Loucy (cell line): Measurements from ENCODE around the gene TPX2.
A peak's percentile ranks its signal among the peaks of the same experiment; 100 is the strongest.

Experiments used
- H2AFZ ChIP-seq: fragments of 200-600 bp; sonication (generic); 2 replicates; pipeline ENCODE4 v1.6.0; 2016; ENCODE audit warnings: antibody characterized with exemption, mild to moderate bottlenecking, low read length, moderate library complexity
- H3F3A ChIP-seq: fragments of 200-600 bp; 2 replicates; pipeline ENCODE4 v1.6.0; 2016; ENCODE audit warnings: antibody characterized with exemption, low read depth, mild to moderate bottlenecking
- H3K27me3 ChIP-seq: fragments of 200-600 bp; sonication (generic); 2 replicates; pipeline ENCODE4 v1.6.1; 2014; ENCODE audit warnings: low read length, mild to moderate bottlenecking; ENCODE audit not compliant: insufficient read depth, poor library complexity, severe bottlenecking
- H3K36me3 ChIP-seq: fragments of 200-600 bp; sonication (generic); 2 replicates; pipeline ENCODE4 v1.6.1; 2016; ENCODE audit warnings: low read length; ENCODE audit not compliant: insufficient read depth
- H3K4me1 ChIP-seq: fragments of 200-600 bp; sonication (generic); 2 replicates; pipeline ENCODE4 v1.5.1; 2014; ENCODE audit warnings: low read length, mild to moderate bottlenecking; ENCODE audit not compliant: insufficient read depth, poor library complexity, severe bottlenecking
- H3K4me2 ChIP-seq: fragments of 200-600 bp; sonication (generic); 2 replicates; pipeline ENCODE4 v1.6.0; 2014; ENCODE audit warnings: antibody characterized with exemption, low read length, low read depth, mild to moderate bottlenecking; ENCODE audit not compliant: poor library complexity, severe bottlenecking
- H3K4me3 ChIP-seq: fragments of 200-600 bp; sonication (generic); 2 replicates; pipeline ENCODE4 v1.5.1; 2014; ENCODE audit warnings: low read length, mild to moderate bottlenecking, mixed read lengths; ENCODE audit not compliant: poor library complexity, severe bottlenecking
- H3K79me2 ChIP-seq: fragments of 200-600 bp; sonication (generic); 2 replicates; pipeline ENCODE4 v1.6.1; 2014; ENCODE audit warnings: low read length; ENCODE audit not compliant: insufficient read depth
- H3K9ac ChIP-seq: fragments of 200-600 bp; sonication (generic); 2 replicates; pipeline ENCODE4 v1.6.0; 2014; ENCODE audit warnings: mild to moderate bottlenecking, low read depth, low read length, moderate library complexity; ENCODE audit not compliant: poor library complexity, severe bottlenecking
- H3K9me2 ChIP-seq: fragments of 200-600 bp; sonication (generic); replicated peaks from 2 replicates; pipeline ENCODE4 v1.6.1; 2016; ENCODE audit warnings: low read depth, low read length, mixed read lengths
- H3K9me3 ChIP-seq: fragments of 200-600 bp; sonication (generic); 2 replicates; pipeline ENCODE4 v1.6.1; 2014; ENCODE audit warnings: mild to moderate bottlenecking, antibody characterized with exemption, low read length, low read depth; ENCODE audit not compliant: insufficient read depth
- H4K20me1 ChIP-seq: fragments of 200-600 bp; sonication (generic); 2 replicates; pipeline ENCODE4 v1.6.0; 2014; ENCODE audit warnings: antibody characterized with exemption, low read length, mild to moderate bottlenecking; ENCODE audit not compliant: insufficient read depth, poor library complexity, severe bottlenecking
- EZH2phosphoT487 ChIP-seq: fragments of 200-600 bp; IDR thresholded peaks from 2 replicates; pipeline ENCODE4 v1.6.1; 2018; ENCODE audit warnings: antibody characterized with exemption, mild to moderate bottlenecking, moderate library complexity, borderline replicate concordance
- TF ChIP-seq, protein P1 (sequence below): fragments of 200-600 bp; sonication (generic); conservative IDR thresholded peaks from 2 replicates; pipeline ENCODE4 v1.5.1; 2014; ENCODE audit warnings: mild to moderate bottlenecking, antibody characterized with exemption, low read length

TPX2 gene

DNA sequence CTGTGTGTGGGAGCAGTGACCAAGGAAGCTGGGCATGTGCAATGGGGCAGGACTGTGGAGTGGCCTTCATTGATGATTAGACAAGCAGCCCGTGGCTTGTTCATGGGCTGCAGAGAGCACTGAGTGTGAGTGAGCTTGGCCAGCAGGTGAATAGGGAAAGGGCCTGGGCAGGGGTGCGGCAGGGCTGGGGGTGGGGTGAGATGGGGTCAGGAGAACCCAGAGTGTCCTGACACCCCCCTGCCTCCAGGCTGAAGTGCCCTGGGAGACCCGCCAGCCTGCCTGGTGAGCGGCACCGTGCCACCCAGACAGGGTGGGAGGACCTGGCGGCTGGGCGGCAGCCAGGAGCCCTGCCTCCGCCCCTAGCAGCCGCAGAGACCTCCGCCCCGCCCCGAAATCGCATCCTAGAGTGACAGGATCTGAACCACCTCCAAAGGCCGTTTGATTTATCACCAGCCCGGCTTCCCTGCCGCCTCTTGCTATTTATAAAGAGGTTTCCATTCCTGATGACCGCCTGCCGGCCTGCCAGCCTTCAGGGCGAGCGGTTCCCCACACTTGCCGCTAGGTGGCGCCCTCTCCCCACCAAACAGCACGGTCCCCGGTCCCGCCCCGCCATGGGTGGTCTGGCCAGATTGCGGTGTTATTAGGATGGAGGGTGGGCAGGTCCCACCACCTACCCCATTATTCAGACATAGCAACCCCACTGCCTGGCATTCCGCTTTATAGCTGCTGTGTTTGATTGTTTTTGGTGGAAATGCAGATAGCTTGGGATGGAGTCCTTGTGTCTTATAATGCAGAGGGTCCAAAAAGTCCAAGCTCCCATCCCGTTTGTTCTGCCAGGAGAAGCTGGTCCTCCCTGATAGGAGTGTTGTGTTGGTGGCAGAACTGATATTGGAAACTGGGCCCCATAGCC is 83.6 kb downstream of the TPX2 start:
- peaks cover 39% of the 10 kb centered on the region for H3K79me2 ChIP-seq
- H3K36me3 ChIP-seq: no peaks in the 10 kb centered on the region
- no peak overlapping the region for H3K4me3 ChIP-seq
- H3K4me1 ChIP-seq: peaks cover 32% of the 10 kb centered on the region
- peak overlapping the region; percentile 93 for H3K4me2 ChIP-seq
- H2AFZ ChIP-seq: peak overlapping the region; percentile 58; the same call in 1 of the 2 replicates
- no peaks in the 10 kb centered on the region for H3K27me3 ChIP-seq
- peak overlapping the region; percentile 80 for H3K9ac ChIP-seq
- H3K9me2 ChIP-seq: no peaks in the 10 kb centered on the region
- H4K20me1 ChIP-seq: no peaks in the 10 kb centered on the region
- no peak for TF ChIP-seq EZH2phosphoT487
- TF ChIP-seq, protein P1, sequence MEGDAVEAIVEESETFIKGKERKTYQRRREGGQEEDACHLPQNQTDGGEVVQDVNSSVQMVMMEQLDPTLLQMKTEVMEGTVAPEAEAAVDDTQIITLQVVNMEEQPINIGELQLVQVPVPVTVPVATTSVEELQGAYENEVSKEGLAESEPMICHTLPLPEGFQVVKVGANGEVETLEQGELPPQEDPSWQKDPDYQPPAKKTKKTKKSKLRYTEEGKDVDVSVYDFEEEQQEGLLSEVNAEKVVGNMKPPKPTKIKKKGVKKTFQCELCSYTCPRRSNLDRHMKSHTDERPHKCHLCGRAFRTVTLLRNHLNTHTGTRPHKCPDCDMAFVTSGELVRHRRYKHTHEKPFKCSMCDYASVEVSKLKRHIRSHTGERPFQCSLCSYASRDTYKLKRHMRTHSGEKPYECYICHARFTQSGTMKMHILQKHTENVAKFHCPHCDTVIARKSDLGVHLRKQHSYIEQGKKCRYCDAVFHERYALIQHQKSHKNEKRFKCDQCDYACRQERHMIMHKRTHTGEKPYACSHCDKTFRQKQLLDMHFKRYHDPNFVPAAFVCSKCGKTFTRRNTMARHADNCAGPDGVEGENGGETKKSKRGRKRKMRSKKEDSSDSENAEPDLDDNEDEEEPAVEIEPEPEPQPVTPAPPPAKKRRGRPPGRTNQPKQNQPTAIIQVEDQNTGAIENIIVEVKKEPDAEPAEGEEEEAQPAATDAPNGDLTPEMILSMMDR: peak; percentile 96
- no peaks in the 10 kb centered on the region for H3K9me3 ChIP-seq
- no peaks in the 10 kb centered on the region for H3F3A ChIP-seq

DNA sequence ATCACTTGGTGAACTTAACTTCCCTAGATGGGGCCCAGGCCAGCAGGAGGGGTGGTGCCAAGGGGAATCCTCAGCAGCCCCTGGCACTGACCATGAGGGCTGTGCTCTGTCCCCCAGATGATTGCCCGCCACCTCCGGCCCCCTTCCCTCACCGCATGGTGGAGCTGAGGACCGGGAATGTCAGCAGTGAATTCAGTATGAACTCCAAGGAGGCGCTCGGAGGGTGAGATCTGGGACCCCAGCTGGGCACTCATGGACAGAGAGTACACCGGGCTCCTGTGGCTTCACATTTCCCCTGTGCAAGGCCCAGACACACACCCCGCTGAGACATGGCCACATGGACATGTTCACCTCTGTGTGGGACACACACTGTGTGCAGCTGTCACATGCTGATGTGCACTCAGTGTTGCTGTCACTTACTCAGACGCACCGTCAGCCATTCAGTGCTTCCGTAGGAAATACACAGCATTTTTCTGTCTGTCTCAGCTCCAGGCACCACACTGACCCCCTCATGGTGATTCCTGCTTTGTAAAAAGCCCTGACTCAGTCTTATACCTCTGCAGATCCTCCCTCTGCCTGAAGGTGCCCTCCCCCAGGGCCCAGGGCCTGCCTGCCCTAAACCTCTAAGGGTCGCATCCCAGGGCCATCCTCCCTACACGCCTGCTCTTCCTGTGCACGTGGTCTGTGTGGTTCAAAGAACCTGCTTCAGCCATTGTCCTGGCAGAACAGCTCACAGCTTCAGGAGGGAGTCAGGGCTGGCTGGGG is 84.5 kb downstream of the TPX2 start:
- H3K9ac ChIP-seq: peak overlapping the region; percentile 80
- H3K4me2 ChIP-seq: peak overlapping the region; percentile 93
- H3K4me1 ChIP-seq: peaks cover 37% of the 10 kb centered on the region
- H2AFZ ChIP-seq: peak overlapping the region; percentile 25; the same call in 1 of the 2 replicates
- peaks cover 46% of the 10 kb centered on the region for H3K79me2 ChIP-seq
- H4K20me1 ChIP-seq: no peaks in the 10 kb centered on the region
- H3K4me3 ChIP-seq: peak overlapping the region; percentile 75
- TF ChIP-seq, protein P1: no peak
- TF ChIP-seq EZH2phosphoT487: no peak
- no peaks in the 10 kb centered on the region for H3K36me3 ChIP-seq
- H3K9me2 ChIP-seq: no peaks in the 10 kb centered on the region
- H3K27me3 ChIP-seq: no peaks in the 10 kb centered on the region
- H3K9me3 ChIP-seq: no peaks in the 10 kb centered on the region
- H3F3A ChIP-seq: no peaks in the 10 kb centered on the region

DNA sequence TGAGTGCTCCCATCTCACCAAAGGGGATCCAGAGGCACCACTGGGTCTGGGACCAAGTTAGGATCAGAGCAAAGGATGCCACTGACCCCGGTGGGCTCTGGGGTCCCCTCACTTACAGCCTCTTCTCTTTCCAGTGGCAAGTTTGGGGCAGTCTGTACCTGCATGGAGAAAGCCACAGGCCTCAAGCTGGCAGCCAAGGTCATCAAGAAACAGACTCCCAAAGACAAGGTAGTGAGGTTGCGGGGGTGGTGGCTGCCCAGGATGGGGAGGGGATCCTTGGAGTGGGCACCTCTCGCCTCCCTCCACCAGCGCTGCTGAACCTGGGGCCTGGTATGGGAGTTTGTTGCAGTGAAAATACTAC is 85.0 kb downstream of the TPX2 start:
- H3F3A ChIP-seq: no peaks in the 10 kb centered on the region
- H3K4me1 ChIP-seq: peaks cover 42% of the 10 kb centered on the region
- peak overlapping the region; percentile 93 for H3K4me2 ChIP-seq
- no peaks in the 10 kb centered on the region for H3K36me3 ChIP-seq
- peak overlapping the region; percentile 25; the same call in 1 of the 2 replicates for H2AFZ ChIP-seq
- H3K79me2 ChIP-seq: peaks cover 47% of the 10 kb centered on the region
- H3K9me3 ChIP-seq: no peaks in the 10 kb centered on the region
- no peaks in the 10 kb centered on the region for H3K27me3 ChIP-seq
- H3K4me3 ChIP-seq: peak overlapping the region; percentile 75
- peak overlapping the region; percentile 80 for H3K9ac ChIP-seq
- H4K20me1 ChIP-seq: no peaks in the 10 kb centered on the region
- no peaks in the 10 kb centered on the region for H3K9me2 ChIP-seq
- TF ChIP-seq, protein P1: no peak
- no peak for TF ChIP-seq EZH2phosphoT487
